Measurements from ENCODE around the gene BCKDHB.

BCKDHB gene

DNA sequence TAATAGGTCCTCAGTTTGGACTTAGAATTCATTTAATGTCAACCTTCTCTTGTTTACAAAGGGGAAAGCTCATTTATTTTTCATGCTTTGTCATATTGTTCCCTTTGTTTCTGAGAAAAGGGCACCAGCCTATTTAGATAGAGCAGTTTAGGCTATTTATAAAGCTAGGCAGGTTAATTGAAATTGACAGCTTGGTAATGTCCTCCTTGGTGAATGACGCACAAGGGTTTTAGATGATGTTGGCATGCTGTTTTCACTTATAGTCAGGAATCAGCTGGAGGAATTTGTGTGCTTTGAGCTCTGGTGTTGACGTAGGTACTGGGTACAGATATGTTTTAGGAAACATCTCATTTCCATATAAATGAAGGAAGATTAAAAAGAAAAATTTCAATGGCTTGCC, 45.2 kb downstream of the BCKDHB start:
- DNase-seq, result no peak
- Histone ChIP-seq H3K27me3 (no peaks in the 10 kb centered on the region), H3K36me3 (no peaks in the 10 kb centered on the region), H3K9me3 (no peaks in the 10 kb centered on the region), H3K4me1 (no peaks in the 10 kb centered on the region), H3K4me3 (no peak overlapping the region), H3K27ac (no peak overlapping the region)
- TF ChIP-seq, protein P1, sequence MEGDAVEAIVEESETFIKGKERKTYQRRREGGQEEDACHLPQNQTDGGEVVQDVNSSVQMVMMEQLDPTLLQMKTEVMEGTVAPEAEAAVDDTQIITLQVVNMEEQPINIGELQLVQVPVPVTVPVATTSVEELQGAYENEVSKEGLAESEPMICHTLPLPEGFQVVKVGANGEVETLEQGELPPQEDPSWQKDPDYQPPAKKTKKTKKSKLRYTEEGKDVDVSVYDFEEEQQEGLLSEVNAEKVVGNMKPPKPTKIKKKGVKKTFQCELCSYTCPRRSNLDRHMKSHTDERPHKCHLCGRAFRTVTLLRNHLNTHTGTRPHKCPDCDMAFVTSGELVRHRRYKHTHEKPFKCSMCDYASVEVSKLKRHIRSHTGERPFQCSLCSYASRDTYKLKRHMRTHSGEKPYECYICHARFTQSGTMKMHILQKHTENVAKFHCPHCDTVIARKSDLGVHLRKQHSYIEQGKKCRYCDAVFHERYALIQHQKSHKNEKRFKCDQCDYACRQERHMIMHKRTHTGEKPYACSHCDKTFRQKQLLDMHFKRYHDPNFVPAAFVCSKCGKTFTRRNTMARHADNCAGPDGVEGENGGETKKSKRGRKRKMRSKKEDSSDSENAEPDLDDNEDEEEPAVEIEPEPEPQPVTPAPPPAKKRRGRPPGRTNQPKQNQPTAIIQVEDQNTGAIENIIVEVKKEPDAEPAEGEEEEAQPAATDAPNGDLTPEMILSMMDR (IDR thresholded peaks at IDR 0.05), result no peak
- intact Hi-C loops (cut with DNase I; ENCODE audit: low total_unique reads), result no loop called here

DNA sequence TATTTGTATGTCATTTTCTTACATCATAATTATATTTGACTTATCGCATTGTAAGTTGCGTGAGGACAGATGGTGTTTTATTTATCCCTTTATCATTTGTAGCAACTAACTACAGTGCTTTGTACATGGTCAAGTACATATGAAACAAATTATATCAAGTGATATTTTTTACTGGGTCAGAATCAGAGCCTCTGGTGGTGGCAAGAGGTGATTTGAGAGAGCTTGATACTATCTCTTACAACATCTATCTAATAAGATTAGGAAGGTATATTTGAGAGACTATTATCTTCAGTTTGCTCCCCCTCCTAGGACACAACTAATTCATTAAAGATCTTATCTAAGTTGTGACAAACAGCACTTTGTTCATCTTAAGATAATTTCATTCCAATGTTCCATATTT, 47.7 kb downstream of the BCKDHB start:
- Histone ChIP-seq H3K9me3 (no peaks in the 10 kb centered on the region), H3K27me3 (no peaks in the 10 kb centered on the region), H3K36me3 (no peaks in the 10 kb centered on the region), H3K27ac (no peak overlapping the region), H3K4me3 (no peak overlapping the region), H3K4me1 (no peaks in the 10 kb centered on the region)
- no peak for DNase-seq
- TF ChIP-seq, protein P1 (IDR thresholded peaks at IDR 0.05), result no peak
- intact Hi-C loops (cut with DNase I; ENCODE audit: low total_unique reads), result no loop called here

DNA sequence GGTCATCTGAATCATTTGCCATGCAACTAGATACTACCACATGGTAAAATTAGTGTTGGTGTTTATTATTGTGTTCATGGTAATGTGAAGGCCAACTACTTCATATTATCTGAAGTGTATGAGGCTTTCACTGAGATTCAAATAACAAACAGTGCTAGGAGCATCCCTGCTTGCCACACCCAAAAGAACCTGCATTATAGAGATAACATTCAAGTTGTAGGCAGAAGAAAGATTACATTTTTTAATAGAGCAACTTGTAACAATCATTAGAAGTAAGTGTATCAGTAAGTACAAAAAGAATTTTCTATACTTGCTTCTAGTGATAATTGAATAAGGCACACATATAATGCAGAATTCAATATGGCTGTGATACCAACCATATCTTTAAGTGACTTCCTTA, 49.8 kb downstream of the BCKDHB start:
- intact Hi-C loops (cut with DNase I; ENCODE audit: low total_unique reads), result no loop called here
- DNase-seq, result no peak
- TF ChIP-seq, protein P1 (IDR thresholded peaks at IDR 0.05), result no peak

GRCh38 chr6:80158478-80158989, 52.1 kb downstream of the BCKDHB start:
- Histone ChIP-seq H3K27me3 (no peaks in the 10 kb centered on the region), H3K9me3 (no peaks in the 10 kb centered on the region), H3K36me3 (no peaks in the 10 kb centered on the region), H3K4me1 (no peaks in the 10 kb centered on the region), H3K4me3 (no peak overlapping the region), H3K27ac (no peak overlapping the region)
- intact Hi-C loops (cut with DNase I; ENCODE audit: low total_unique reads), result no loop called here
- no peak for DNase-seq
- TF ChIP-seq, protein P1 (IDR thresholded peaks at IDR 0.05), result no peak

More for the DNA sequence above, 49.8 kb downstream of the BCKDHB start:
- H3K27me3 ChIP-seq, result no peaks in the 10 kb centered on the region
- H3K36me3 ChIP-seq, result no peaks in the 10 kb centered on the region
- H3K9me3 ChIP-seq, result no peaks in the 10 kb centered on the region
- H3K4me1 ChIP-seq, result no peaks in the 10 kb centered on the region
- no peak overlapping the region for H3K27ac ChIP-seq
- H3K4me3 ChIP-seq, result no peak overlapping the region

GRCh38 chr6:80161434-80161833, 55.0 kb downstream of the BCKDHB start:
- H3K4me1 ChIP-seq, result no peaks in the 10 kb centered on the region
- H3K36me3 ChIP-seq, result no peaks in the 10 kb centered on the region
- TF ChIP-seq, protein P1 (IDR thresholded peaks at IDR 0.05), result no peak
- DNase-seq, result no peak
- H3K9me3 ChIP-seq, result no peaks in the 10 kb centered on the region
- intact Hi-C loops (cut with DNase I; ENCODE audit: low total_unique reads), result no loop called here
- no peaks in the 10 kb centered on the region for H3K27me3 ChIP-seq
- no peak overlapping the region for H3K4me3 ChIP-seq
- H3K27ac ChIP-seq, result no peak overlapping the region

GRCh38 chr6:80163754-80164187, 57.3 kb downstream of the BCKDHB start:
- TF ChIP-seq, protein P1 (IDR thresholded peaks at IDR 0.05), result no peak
- H3K4me3 ChIP-seq, result no peak overlapping the region
- no peak overlapping the region for H3K27ac ChIP-seq
- H3K27me3 ChIP-seq, result no peaks in the 10 kb centered on the region
- H3K9me3 ChIP-seq, result no peaks in the 10 kb centered on the region
- intact Hi-C loops (cut with DNase I; ENCODE audit: low total_unique reads), result no loop called here
- H3K36me3 ChIP-seq, result peaks cover 0 to 5% (median 0%) of the 10 kb centered on the region in 3 donors
- DNase-seq, result no peak
- H3K4me1 ChIP-seq, result no peaks in the 10 kb centered on the region

Data from tibial artery (tissue), 4 donors.